DND-41 (cell line): ENCODE results near the gene UGT1A1.

Source experiments
- EZH2 ChIP-seq: IDR thresholded peaks from 3 replicates; pipeline ENCODE4 v1.6.1; 2012; ENCODE audit warnings: borderline replicate concordance, low read depth, mild to moderate bottlenecking, moderate library complexity, low read length, inconsistent platforms; ENCODE audit not compliant: severe bottlenecking
- TF ChIP-seq, protein P1 (sequence below): IDR thresholded peaks from 2 replicates; pipeline ENCODE4 v1.5.1; 2012; ENCODE audit warnings: borderline replicate concordance, low read length, moderate library complexity, mild to moderate bottlenecking; ENCODE audit not compliant: poor library complexity, severe bottlenecking; ENCODE audit errors: extremely low read depth

DNA sequence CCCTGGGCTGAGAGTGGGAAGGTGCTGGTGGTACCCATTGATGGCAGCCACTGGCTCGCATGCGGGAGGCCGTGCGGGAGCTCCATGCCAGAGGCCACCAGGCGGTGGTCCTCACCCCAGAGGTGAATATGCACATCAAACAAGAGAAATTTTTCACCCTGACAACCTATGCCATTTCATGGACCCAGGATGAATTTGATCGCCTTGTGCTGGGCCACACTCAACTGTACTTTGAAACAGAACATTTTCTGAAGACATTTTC, 12.9 kb upstream of the UGT1A1 start:
- TF ChIP-seq, protein P1, sequence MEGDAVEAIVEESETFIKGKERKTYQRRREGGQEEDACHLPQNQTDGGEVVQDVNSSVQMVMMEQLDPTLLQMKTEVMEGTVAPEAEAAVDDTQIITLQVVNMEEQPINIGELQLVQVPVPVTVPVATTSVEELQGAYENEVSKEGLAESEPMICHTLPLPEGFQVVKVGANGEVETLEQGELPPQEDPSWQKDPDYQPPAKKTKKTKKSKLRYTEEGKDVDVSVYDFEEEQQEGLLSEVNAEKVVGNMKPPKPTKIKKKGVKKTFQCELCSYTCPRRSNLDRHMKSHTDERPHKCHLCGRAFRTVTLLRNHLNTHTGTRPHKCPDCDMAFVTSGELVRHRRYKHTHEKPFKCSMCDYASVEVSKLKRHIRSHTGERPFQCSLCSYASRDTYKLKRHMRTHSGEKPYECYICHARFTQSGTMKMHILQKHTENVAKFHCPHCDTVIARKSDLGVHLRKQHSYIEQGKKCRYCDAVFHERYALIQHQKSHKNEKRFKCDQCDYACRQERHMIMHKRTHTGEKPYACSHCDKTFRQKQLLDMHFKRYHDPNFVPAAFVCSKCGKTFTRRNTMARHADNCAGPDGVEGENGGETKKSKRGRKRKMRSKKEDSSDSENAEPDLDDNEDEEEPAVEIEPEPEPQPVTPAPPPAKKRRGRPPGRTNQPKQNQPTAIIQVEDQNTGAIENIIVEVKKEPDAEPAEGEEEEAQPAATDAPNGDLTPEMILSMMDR = no peak
- no peak for TF ChIP-seq EZH2
